Measurements from ENCODE around the gene KIF6.

DNA sequence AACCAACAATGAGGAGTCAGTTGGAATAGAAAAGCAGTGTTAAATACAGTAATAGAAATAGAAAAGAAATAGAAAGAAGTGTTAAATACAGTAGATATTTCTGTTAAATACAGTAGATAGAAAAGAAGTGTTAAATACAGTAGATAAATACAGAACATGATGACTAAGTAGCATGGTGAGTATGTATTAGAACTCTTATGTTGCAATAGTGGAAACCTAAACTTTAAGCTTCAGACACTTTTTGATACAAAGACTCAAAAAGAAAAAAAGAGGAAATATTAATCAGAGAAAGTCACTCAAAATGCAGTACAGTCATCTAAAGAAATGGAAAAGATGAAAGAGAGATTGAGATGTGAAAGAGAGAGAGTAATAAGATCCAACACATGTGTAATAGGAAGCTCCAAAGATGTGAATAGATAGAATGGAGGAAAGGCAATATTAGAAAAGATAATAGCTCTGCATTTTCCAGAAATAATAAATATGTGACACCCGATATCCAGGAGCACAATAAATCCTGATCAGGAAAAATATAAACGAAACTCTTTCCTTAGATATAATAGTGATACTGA lies 271.2 kb downstream of the KIF6 start:
- TF ChIP-seq POLR2A (IDR thresholded peaks at IDR 0.05), result no peak
- TF ChIP-seq, protein P1, sequence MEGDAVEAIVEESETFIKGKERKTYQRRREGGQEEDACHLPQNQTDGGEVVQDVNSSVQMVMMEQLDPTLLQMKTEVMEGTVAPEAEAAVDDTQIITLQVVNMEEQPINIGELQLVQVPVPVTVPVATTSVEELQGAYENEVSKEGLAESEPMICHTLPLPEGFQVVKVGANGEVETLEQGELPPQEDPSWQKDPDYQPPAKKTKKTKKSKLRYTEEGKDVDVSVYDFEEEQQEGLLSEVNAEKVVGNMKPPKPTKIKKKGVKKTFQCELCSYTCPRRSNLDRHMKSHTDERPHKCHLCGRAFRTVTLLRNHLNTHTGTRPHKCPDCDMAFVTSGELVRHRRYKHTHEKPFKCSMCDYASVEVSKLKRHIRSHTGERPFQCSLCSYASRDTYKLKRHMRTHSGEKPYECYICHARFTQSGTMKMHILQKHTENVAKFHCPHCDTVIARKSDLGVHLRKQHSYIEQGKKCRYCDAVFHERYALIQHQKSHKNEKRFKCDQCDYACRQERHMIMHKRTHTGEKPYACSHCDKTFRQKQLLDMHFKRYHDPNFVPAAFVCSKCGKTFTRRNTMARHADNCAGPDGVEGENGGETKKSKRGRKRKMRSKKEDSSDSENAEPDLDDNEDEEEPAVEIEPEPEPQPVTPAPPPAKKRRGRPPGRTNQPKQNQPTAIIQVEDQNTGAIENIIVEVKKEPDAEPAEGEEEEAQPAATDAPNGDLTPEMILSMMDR (IDR thresholded peaks at IDR 0.05), result no peak
